OCI-LY7 (cell line): Measurements from ENCODE around the gene PDYN. TPM values are rescaled to one million over a fixed set of nuclear protein-coding genes. Genes with fewer than 3 reads are reported as not detected.

Experiments used
- BruUV-seq: library from RNA; stranded (reverse); fragments of 400-500 nt; replicated peaks from 2 replicates; lab custom pipeline; 2021; lab: Mats Ljungman, UMichigan
- CTCF ChIA-PET: fragments of 300-600 bp; sonication (Branson Sonifier 250); formaldehyde crosslinking; loops from one replicate; lab custom pipeline; 2022; ENCODE audit warnings: antibody characterized with exemption; ENCODE audit not compliant: unreplicated experiment; lab: Charles Lee
- POLR2A ChIA-PET: fragments of 300-600 bp; sonication (Branson Sonifier 250); formaldehyde crosslinking; loops from one replicate; lab custom pipeline; 2022; ENCODE audit warnings: antibody characterized with exemption; lab: Charles Lee
- DNase-seq: peaks from one replicate; pipeline ENCODE4 v3.0.0-alpha.2; 2015; ENCODE audit warnings: low spot score
- H2AFZ ChIP-seq: fragments of 200-600 bp; sonication (generic), shearing (Covaris generic); 2 replicates; pipeline ENCODE4 v1.6.1; 2014; ENCODE audit warnings: mild to moderate bottlenecking, antibody characterized with exemption, low read length, moderate library complexity
- H3K27ac ChIP-seq: fragments of 200-600 bp; sonication (generic); 2 replicates; pipeline ENCODE4 v1.5.1; 2014; ENCODE audit warnings: mixed run types, low read depth, mild to moderate bottlenecking, moderate library complexity, low read length, inconsistent platforms; ENCODE audit not compliant: poor library complexity, severe bottlenecking
- H3K36me3 ChIP-seq: fragments of 200-600 bp; sonication (generic); 2 replicates; pipeline ENCODE4 v1.6.1; 2014; ENCODE audit warnings: mild to moderate bottlenecking, antibody characterized with exemption, low read length, moderate library complexity, mixed read lengths; ENCODE audit not compliant: insufficient read depth
- H3K4me1 ChIP-seq: fragments of 200-600 bp; sonication (generic); 2 replicates; pipeline ENCODE4 v1.5.1; 2014; ENCODE audit warnings: mild to moderate bottlenecking, low read length; ENCODE audit not compliant: insufficient read depth, poor library complexity, severe bottlenecking
- H3K4me2 ChIP-seq: fragments of 200-600 bp; sonication (generic); 2 replicates; pipeline ENCODE4 v1.6.1; 2014; ENCODE audit warnings: mild to moderate bottlenecking, low read length
- H3K4me3 ChIP-seq: fragments of 200-600 bp; sonication (generic); 2 replicates; pipeline ENCODE4 v1.5.1; 2014; ENCODE audit warnings: mild to moderate bottlenecking, low read depth, low read length; ENCODE audit not compliant: poor library complexity, severe bottlenecking
- H3K79me2 ChIP-seq: fragments of 200-600 bp; sonication (generic); 2 replicates; pipeline ENCODE4 v1.6.1; 2016; ENCODE audit warnings: low read depth, mild to moderate bottlenecking, low read length, moderate library complexity, mixed read lengths; ENCODE audit not compliant: insufficient read depth
- H3K9me2 ChIP-seq: fragments of 200-600 bp; sonication (generic); 2 replicates; pipeline ENCODE4 v1.6.1; 2016; ENCODE audit warnings: mild to moderate bottlenecking, low read length, mixed read lengths; ENCODE audit not compliant: insufficient read depth
- H3K9me3 ChIP-seq: fragments of 200-600 bp; sonication (generic); 2 replicates; pipeline ENCODE4 v1.6.1; 2014; ENCODE audit warnings: mild to moderate bottlenecking, mixed run types, low read length, mixed read lengths
- H4K20me1 ChIP-seq: fragments of 200-600 bp; sonication (generic); 2 replicates; pipeline ENCODE4 v1.6.1; 2014; ENCODE audit warnings: mild to moderate bottlenecking, antibody characterized with exemption, low read length, moderate library complexity, mixed read lengths; ENCODE audit not compliant: insufficient read depth
- CTCF ChIP-seq: fragments of 200-600 bp; sonication (generic); conservative IDR thresholded peaks from 2 replicates; pipeline ENCODE4 v1.5.1; 2014; ENCODE audit warnings: mild to moderate bottlenecking, antibody characterized with exemption, low read length, moderate library complexity, mixed read lengths
- EZH2phosphoT487 ChIP-seq: fragments of 200-600 bp; sonication (generic); IDR thresholded peaks from 2 replicates; pipeline ENCODE4 v1.6.1; 2018; ENCODE audit warnings: low read depth, borderline replicate concordance, mild to moderate bottlenecking, mixed run types, antibody characterized with exemption, low read length, moderate library complexity, mixed read lengths
- intact Hi-C: fragments of 100-400 bp; cut with micrococcal nuclease; formaldehyde crosslinking; loops from one replicate; pipeline ENCODE4 v1.10.0; 2022; ENCODE audit not compliant: unreplicated experiment
- total RNA-seq, 2 experiments: library from RNA; depleted of rRNA in 1 of 2; stranded (reverse); fragments of >200 nt in 1 of 2; shearing (Covaris generic) in 1 of 2; gene quantifications; 2 replicates each; pipeline ENCODE4 v1.2.3, GENCODE V29; 2014 to 2022

The PDYN gene
- total RNA-seq, 2 experiments from 2014 or later, result not detected

DNA sequence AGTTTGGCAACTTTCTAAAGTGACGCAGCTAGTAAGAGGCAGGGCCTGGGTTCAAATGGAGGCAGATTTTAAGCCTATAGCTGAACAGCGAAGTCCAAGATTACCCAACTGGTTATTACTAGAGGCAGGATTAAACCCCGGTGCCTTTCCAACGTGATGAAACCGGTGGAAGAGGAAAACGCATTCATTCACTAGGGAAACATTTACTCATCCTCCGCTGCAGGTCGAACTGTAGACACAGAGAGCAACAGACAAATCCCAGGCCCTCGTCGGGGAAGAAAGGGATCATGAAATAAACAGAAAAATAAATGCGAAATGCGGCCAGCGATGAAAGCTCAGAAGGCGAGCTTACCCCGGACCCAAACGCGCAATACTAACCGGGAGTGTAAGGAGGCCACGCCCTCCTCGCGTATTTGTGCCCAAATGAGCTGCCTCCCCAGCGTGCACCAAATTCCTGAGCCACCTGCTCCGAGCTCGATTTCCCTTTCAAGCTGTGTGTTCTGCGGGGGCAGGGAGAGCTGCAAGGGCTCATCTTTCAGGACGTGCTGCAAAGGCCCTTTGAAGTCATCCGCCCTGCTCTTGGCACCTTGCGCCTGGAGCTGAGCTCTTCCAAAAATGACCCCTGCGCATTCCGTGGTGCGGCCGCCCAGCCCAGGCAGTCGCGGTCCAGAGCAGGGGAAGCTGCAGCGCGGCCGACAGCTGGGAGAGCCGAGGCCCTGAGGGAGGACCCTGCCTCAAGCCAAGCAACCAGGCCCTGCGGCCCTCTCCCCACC is 46.9 kb downstream of the PDYN start:
- H3K4me1 ChIP-seq, result no peaks in the 10 kb centered on the region
- no peaks in the 10 kb centered on the region for H3K9me3 ChIP-seq
- no peaks in the 10 kb centered on the region for H3K36me3 ChIP-seq
- no peak overlapping the region for H3K4me2 ChIP-seq
- H2AFZ ChIP-seq, result no peak overlapping the region
- TF ChIP-seq CTCF, result no peak
- no peak for TF ChIP-seq EZH2phosphoT487
- ChIA-PET POLR2A (no interaction called here), CTCF (no interaction called here)
- H3K4me3 ChIP-seq, result no peak overlapping the region
- no peaks in the 10 kb centered on the region for H4K20me1 ChIP-seq
- H3K27ac ChIP-seq, result no peak overlapping the region
- no TSS peak for BruUV-seq
- no peaks in the 10 kb centered on the region for H3K9me2 ChIP-seq
- no peaks in the 10 kb centered on the region for H3K79me2 ChIP-seq
- DNase-seq, result no peak
- intact Hi-C loops, result no loop called here

DNA sequence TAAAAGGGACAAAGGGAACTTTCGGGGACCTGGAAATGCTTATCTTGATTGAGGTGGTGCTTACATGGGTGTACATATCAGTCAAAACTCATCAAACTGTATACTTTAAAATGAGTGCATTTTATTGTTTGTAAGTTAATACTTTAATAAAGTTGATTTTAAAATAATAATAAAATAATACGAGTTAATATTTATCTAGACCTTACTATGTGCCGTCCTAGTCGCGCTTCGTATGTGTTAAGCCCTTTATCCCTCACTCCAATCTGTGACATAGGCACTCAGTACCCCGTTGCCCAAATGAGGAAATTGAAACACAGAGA is 47.5 kb downstream of the PDYN start:
- intact Hi-C loops, result no loop called here
- H3K9me2 ChIP-seq, result no peaks in the 10 kb centered on the region
- no TSS peak for BruUV-seq
- no peak overlapping the region for H3K27ac ChIP-seq
- H3K79me2 ChIP-seq, result no peaks in the 10 kb centered on the region
- ChIA-PET CTCF (no interaction called here), POLR2A (no interaction called here)
- no peaks in the 10 kb centered on the region for H3K36me3 ChIP-seq
- H3K9me3 ChIP-seq, result no peaks in the 10 kb centered on the region
- H2AFZ ChIP-seq, result no peak overlapping the region
- no peak overlapping the region for H3K4me3 ChIP-seq
- H3K4me1 ChIP-seq, result no peaks in the 10 kb centered on the region
- no peak overlapping the region for H3K4me2 ChIP-seq
- TF ChIP-seq EZH2phosphoT487 (no peak), CTCF (no peak)
- no peak for DNase-seq
- no peaks in the 10 kb centered on the region for H4K20me1 ChIP-seq

GRCh38 chr20:1945660-1946059 is 48.2 kb downstream of the PDYN start:
- intact Hi-C loops, result no loop called here
- no peak overlapping the region for H3K4me2 ChIP-seq

More at GRCh38 chr20:1945660-1946059, 48.2 kb downstream of the PDYN start:
- no peaks in the 10 kb centered on the region for H3K36me3 ChIP-seq
- DNase-seq, result no peak
- no peak for TF ChIP-seq CTCF
- no peak for TF ChIP-seq EZH2phosphoT487
- no peak overlapping the region for H3K4me3 ChIP-seq
- H3K9me3 ChIP-seq, result no peaks in the 10 kb centered on the region
- ChIA-PET CTCF (no interaction called here), POLR2A (no interaction called here)
- H3K27ac ChIP-seq, result no peak overlapping the region
- no peaks in the 10 kb centered on the region for H3K9me2 ChIP-seq
- no peaks in the 10 kb centered on the region for H3K79me2 ChIP-seq
- no peaks in the 10 kb centered on the region for H4K20me1 ChIP-seq
- H3K4me1 ChIP-seq, result no peaks in the 10 kb centered on the region
- no TSS peak for BruUV-seq
- no peak overlapping the region for H2AFZ ChIP-seq
